Measurements from ENCODE around the gene TBC1D16.
"Not testable (repeated sequence)": the region's sequence is repeated elsewhere in the genome, so short reads cannot be mapped to it uniquely, and the experiment has no call there.

The TBC1D16 gene

DNA sequence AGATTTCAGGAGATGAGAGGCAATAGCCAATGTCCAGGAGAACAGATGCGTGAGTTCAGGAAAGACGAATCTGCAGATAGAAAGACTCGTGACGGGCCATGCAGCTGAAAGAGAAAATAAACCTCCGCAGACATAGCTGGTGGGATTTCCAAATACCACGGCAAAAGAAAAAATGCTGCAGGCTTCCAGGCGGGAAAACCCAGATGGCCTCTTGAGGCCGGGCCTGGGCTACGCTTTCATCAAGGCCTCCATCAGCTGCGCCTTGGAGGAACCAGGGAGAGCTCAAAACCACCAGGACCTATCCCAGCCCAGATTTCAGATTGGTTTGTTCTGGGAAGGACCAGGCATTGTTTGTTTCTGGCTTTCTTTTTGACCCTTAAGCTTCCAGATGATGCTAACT lies 17.4 kb upstream of the TBC1D16 start:
- DNase-seq (ENCODE audit: low read depth): no peak

DNA sequence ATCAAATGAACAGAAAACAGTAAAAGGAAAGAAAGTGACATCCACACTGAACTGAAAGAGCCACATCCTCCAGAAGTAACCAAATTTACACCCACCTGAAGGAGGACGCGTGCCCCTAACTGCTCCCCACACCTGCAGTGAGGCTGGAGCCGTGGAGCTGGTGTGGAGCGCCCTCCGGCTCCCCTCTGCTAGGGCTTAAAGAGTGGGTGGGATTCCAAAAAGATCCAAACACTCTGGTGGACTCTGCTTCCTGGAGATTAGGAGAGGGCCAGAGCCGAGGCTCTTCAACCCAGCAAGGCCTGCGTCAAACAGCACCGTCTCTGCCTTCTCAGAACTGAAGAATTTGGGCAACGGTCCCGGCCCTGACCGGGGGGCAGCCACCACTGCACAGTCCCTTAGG lies 16.0 kb upstream of the TBC1D16 start:
- DNase-seq (ENCODE audit: low read depth): no peak

DNA sequence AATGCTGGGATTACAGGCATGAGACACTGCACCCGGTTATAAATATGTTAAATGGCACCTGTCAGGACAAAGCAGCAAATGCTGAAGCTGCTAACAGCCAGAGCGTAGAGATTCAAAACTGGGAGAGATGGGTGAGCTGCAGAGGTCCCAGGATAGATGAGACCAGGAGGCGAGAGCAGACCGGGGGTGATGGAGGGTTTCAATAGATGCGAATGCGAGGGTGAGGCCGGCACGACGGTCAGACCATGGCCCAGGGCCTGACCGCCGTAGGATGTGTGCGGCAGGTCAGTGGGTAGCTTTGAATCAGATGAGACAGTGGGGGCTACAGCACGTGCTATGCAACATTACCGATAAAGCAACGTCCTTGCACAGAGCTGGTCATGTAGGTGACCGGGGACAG lies 15.0 kb upstream of the TBC1D16 start:
- no peak for DNase-seq (ENCODE audit: low read depth)

DNA sequence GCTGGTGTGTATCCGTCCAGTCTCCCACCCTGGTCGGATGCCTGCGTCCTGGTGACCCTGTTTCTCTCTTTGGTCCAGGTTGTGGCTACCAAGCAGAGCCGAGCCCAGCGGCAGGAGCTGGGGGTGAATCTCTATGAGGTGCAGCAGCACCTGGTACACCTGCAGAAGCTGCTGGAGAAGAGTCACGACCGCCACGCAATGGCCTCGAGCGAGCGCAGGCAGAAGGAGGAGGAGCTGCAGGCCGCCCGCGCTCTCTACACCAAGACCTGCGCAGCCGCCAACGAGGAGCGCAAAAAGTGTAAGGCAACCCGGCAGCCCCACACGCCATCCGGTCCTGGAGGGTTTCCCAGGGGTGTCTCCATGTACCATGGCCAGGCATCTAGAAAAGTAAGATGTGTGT lies 14.3 kb upstream of the TBC1D16 start:
- DNase-seq (ENCODE audit: low read depth): no peak

DNA sequence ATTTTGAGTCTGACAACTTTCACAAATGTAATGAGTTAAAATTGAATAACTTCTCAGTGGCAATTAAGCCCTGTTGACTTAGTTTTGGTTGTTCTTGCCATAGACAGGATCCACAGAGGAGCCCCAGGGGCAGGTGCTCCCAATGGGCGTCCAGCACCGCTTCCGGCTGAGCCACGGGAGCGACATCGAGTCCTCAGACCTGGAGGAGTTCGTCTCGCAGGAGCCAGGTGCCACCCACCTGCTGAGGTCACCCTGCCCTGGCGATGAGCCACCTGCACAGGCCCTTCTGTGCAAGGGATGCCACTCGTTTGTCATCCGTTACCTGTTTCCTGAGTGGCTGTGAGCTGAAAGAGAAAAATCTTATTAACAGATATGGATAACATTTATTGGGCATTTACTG lies 11.5 kb upstream of the TBC1D16 start:
- DNase-seq (ENCODE audit: low read depth): no peak

- DNase-seq (ENCODE audit: low read depth): not testable (repeated sequence)
Observed at GRCh38 chr17:80046709-80047108, 11.0 kb upstream of the TBC1D16 start.

- DNase-seq (ENCODE audit: low read depth): no peak
Observed at GRCh38 chr17:80045703-80046102, 10.0 kb upstream of the TBC1D16 start.

GRCh38 chr17:80043963-80044362 lies 8.3 kb upstream of the TBC1D16 start:
- no peak for DNase-seq (ENCODE audit: low read depth)

GRCh38 chr17:80036715-80037477 lies 1.2 kb upstream of the TBC1D16 start:
- no peak for DNase-seq (ENCODE audit: low read depth)

DNA sequence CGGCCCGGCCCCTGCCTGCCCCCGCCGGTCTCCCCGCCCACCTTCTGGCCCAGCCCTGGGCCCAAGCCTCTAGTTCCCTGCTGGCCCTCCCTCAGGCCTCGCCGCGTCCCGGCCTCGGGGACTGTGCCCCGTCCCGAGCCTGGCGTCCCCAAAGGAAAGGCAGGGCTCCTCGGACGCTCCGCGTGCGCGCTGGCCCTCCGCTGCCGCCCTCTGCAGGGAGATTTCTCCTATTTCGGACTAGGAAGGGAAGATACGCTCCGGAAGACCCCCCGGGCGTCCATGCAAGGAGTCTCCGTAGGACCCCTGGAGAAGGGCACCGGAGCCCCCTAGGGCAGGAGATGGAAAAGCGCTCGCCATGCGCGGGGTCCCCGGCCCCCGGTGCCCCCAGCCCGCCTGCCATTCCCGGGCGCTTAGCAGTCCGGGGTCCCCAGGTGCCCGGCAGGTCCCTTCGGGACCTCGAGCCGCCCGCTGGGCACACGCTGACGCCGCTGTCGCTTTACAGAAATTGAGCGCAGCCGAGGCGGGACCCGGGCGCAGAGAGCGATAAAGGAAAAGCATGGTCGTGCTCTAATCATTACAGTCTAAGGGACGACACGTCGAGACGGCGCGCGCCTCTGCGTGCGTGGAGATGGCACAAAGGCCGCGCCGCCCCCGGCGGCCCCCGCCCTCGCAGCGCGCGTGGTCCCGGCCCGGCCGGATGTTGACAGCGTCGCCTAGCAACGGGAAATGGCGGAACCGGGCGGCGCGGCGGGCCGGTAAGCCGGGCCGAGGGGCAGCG lies 454 bp upstream of the TBC1D16 start, which contains the start of gene CCDC40:
Gene CCDC40 (plus strand): TSS at position 706 of the 778 bp plus-strand sequence. CDS start 21 bp downstream, at position 727.
- no peak for DNase-seq (ENCODE audit: low read depth)

- no peak for DNase-seq (ENCODE audit: low read depth)
Observed at GRCh38 chr17:80034791-80035686, 633 bp downstream of the TBC1D16 start.

GRCh38 chr17:80033840-80034239 lies 1.8 kb downstream of the TBC1D16 start:
- DNase-seq (ENCODE audit: low read depth): no peak

- no peak for DNase-seq (ENCODE audit: low read depth)
Observed at GRCh38 chr17:80032614-80033171, 3.0 kb downstream of the TBC1D16 start.

DNA sequence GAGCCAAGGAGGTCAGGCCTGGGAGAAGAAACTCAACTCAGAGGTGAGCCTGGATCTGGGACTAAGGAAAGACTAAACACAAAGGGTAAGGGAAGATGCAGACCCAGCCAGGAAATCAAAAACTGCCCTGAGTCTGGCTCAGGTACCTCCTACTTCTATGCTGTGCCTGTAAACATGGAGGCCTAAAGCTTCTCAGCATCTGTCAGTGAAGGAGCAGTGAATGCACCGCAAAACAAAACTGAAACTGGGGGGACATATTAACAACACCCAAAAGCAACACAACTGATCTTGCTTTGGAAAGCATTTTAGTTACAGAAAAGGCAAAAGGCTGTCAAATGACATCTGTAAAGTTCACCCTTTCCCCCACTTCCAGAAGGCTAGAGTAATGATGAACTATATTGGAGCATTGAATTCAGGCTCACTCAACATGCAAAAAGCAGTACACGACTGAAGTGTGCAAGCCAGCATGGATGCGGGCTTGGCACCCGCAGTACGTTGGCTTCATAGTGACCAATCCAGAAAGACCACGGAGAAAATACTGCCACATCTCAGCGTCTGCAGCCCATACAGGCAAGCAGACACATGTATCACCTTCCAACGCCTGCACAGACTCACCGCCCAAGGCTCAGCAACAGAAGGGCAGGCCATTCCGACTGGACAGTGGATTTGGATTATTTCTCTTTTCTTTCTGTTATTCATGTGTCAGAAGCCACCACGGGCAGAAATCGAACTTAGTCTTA lies 3.8 kb downstream of the TBC1D16 start:
- DNase-seq (ENCODE audit: low read depth): no peak

DNA sequence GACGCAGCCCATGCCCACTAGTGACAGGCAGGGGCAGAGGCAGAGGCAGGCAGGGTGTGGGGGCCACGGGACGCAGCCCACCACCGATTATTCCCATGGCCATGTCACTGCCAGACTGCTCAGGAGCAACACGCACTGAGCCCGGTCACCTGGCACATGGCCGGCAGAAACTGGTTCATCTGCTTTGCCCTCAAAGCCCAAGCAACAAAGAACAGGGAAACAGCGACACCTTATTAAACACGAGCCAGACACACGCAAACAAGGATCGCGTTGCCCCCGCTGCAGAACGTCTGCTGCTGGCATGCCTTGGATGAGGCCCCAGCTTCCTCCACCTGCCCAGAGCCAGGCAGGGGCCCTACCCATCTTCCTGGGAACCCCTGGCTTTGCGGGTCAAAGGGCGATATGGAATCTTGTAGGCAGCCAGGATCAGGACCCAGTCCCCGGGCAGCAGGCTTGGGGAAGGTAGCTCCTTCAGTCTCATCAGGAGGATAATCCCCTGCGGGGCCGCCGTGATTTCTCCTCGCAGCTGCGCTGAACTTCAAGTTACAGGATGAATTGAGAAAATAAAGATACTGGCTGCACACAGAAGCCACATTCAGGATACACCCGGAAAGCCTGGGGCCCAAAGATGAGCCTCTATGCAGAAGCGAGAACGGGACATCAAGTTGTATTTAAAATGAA lies 4.8 kb downstream of the TBC1D16 start:
- DNase-seq (ENCODE audit: low read depth): no peak

GRCh38 chr17:80029258-80029974 lies 6.3 kb downstream of the TBC1D16 start:
- DNase-seq (ENCODE audit: low read depth): no peak

GRCh38 chr17:80028030-80028429 lies 7.6 kb downstream of the TBC1D16 start:
- no peak for DNase-seq (ENCODE audit: low read depth)

DNA sequence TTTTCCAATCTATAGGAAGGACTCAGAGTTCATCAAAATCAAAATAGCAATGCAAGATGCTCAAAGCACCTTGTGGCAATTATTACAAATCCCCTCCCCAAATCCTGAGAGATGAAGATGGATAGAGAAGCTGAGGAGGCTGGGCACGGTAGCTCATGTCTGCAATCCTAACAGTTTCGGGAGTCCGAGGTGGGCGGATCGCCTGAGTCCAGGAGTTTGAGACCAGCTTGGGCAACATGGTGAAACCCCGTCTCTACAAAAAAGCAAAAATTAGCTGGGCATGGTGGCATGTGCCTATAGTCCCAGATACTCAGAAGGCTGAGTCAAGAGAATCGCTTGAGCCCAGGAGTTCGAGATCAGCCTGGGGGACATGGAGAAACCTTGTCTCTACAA lies 8.6 kb downstream of the TBC1D16 start:
- no peak for DNase-seq (ENCODE audit: low read depth)

DNA sequence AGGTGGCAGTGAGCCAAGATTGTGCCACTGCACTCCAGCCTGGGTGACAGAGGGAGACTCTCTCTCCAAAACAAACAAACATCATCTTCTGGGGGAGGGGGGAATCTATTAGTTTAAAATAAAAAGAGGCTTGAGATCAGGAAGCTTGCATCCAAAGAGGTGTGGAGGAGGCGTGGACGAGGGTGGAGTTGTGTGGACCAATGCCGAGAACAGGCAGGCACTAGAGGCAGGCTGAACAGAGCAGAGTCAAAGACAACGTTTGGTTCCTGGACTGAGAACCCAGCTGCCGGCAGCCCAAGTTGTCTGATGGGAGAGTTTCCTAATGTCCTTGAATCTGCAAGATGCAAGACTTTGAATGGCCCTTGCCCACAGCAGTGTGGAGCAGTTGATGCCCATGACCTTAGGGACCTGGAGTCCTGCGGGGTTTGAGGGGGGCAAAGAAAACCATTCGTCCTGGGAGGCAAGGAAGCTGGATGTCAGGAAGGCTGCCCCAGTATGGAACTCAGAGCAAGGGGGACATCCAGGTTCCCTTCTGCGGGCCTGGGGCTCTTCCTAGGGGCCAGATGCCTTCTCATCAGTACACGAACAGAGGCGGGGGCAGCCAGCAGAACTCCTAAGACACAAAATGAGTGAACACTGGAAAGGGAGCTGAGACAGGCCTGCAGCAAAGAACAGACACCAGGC lies 9.2 kb downstream of the TBC1D16 start:
- DNase-seq (ENCODE audit: low read depth): no peak

All from non-pigmented ciliary epithelial cell (primary cell).